H1 (cell line): ENCODE measurements around the gene ZNF443. TPM values are rescaled to one million over a fixed set of nuclear protein-coding genes. Genes with fewer than 3 reads are reported as not detected.

ENCODE experiments used
- CTCF ChIA-PET: fragments of 300-600 bp; sonication (Branson Sonifier 250); formaldehyde crosslinking; loops from one replicate; lab custom pipeline; 2021; ENCODE audit not compliant: partially characterized antibody; lab: Charles Lee
- POLR2A ChIA-PET: fragments of 300-600 bp; sonication (Branson Sonifier 250); formaldehyde crosslinking; loops from one replicate; lab custom pipeline; 2021; ENCODE audit warnings: inconsistent platforms; ENCODE audit not compliant: partially characterized antibody; lab: Charles Lee
- DNase-seq, 2 experiments: peaks; one replicate each; pipeline versions ENCODE4 v3.0.0 to v3.0.0-alpha.2; 2010 to 2022; ENCODE audit warnings: low spot score in 2 of 2, low read depth in 1 of 2, mixed read lengths in 1 of 2
- FAIRE-seq: peaks from 2 replicates; lab custom pipeline; 2011; peaks lifted over from hg19 to GRCh38; lab: Jason Lieb, UNC
- H2AFZ ChIP-seq: 2 replicates; pipeline ENCODE4 v1.8.1; 2012; ENCODE audit warnings: low read length, inconsistent platforms
- H2AK5ac ChIP-seq: 2 replicates; pipeline ENCODE4 v1.6.1; 2013; ENCODE audit warnings: low read depth, low read length
- H2BK120ac ChIP-seq: replicated peaks from 2 replicates; pipeline ENCODE3; 2013; ENCODE audit warnings: low read depth, low read length, inconsistent platforms
- H2BK12ac ChIP-seq: 2 replicates; pipeline ENCODE4 v1.6.1; 2013; ENCODE audit warnings: low read depth, low read length
- H2BK15ac ChIP-seq: 2 replicates; pipeline ENCODE4 v1.6.1; 2013; ENCODE audit warnings: low read length
- H2BK20ac ChIP-seq: 2 replicates; pipeline ENCODE4 v1.6.1; 2013; ENCODE audit warnings: low read length
- H2BK5ac ChIP-seq: 2 replicates; pipeline ENCODE4 v1.6.1; 2013; ENCODE audit warnings: low read depth, low read length
- H3K14ac ChIP-seq: 2 replicates; pipeline ENCODE4 v1.6.1; 2013; ENCODE audit warnings: inconsistent platforms; ENCODE audit not compliant: insufficient read length
- H3K18ac ChIP-seq: 2 replicates; pipeline ENCODE4 v1.6.1; 2013; ENCODE audit warnings: low read length; ENCODE audit errors: extremely low read depth
- H3K23ac ChIP-seq: 2 replicates; pipeline ENCODE4 v1.6.1; 2013; ENCODE audit warnings: inconsistent platforms; ENCODE audit not compliant: insufficient read length
- H3K23me2 ChIP-seq: 2 replicates; pipeline ENCODE4 v1.6.1; 2013; ENCODE audit warnings: low read depth, low read length
- H3K27ac ChIP-seq: 2 replicates; pipeline ENCODE4 v1.6.1; 2011; ENCODE audit warnings: low read depth, low read length, inconsistent platforms
- H3K27me3 ChIP-seq, 4 experiments: replicated peaks in 1 of 4; 1 replicate in 1 of 4; 2 replicates in 3 of 4; pipeline versions ENCODE4 v1.6.1 to v1.8.1; 2011 to 2013; ENCODE audit warnings: low read length in 3 of 4, mild to moderate bottlenecking in 3 of 4, inconsistent platforms in 2 of 4, mixed read lengths in 2 of 4, moderate library complexity in 1 of 4; ENCODE audit not compliant: control insufficient read depth in 3 of 4, insufficient read depth in 3 of 4; ENCODE audit errors: extremely low read depth in 1 of 4
- H3K36me3 ChIP-seq, 4 experiments: 2 replicates each; pipeline versions ENCODE4 v1.6.1 to v1.8.1; 2011 to 2013; ENCODE audit warnings: mild to moderate bottlenecking in 4 of 4, low read length in 3 of 4, moderate library complexity in 2 of 4, control low read depth in 1 of 4, inconsistent platforms in 1 of 4; ENCODE audit not compliant: insufficient read depth in 4 of 4, control insufficient read depth in 2 of 4
- H3K4ac ChIP-seq: replicated peaks from 2 replicates; pipeline ENCODE3; 2013; ENCODE audit warnings: low read length, low read depth, mixed read lengths, inconsistent platforms; ENCODE audit not compliant: insufficient read length
- H3K4me1 ChIP-seq, 4 experiments: replicated peaks in 1 of 4; 1 replicate in 1 of 4; 2 replicates in 3 of 4; pipeline versions ENCODE4 v1.6.1 to v1.8.1; 2011 to 2013; ENCODE audit warnings: low read length in 3 of 4, inconsistent platforms in 2 of 4, mixed read lengths in 1 of 4; ENCODE audit not compliant: insufficient read depth in 4 of 4, control insufficient read depth in 3 of 4
- H3K4me2 ChIP-seq, 2 experiments: 2 replicates each; pipeline versions ENCODE4 v1.6.1 to v1.8.1; 2011 to 2013; ENCODE audit warnings: low read depth in 2 of 2, low read length in 2 of 2, control low read depth in 1 of 2, inconsistent platforms in 1 of 2, mild to moderate bottlenecking in 1 of 2; ENCODE audit not compliant: insufficient read depth in 1 of 2
- H3K4me3 ChIP-seq, 4 experiments: fragments of 200-600, 300-600 bp in 1 of 4; sonication (generic), shearing (Covaris generic), sonication (Bioruptor Twin) in 1 of 4; 2 replicates each; pipeline versions ENCODE4 v1.5.1 to v1.8.1; 2011 to 2016; ENCODE audit warnings: low read length in 4 of 4, low read depth in 3 of 4, control low read depth in 2 of 4, inconsistent platforms in 2 of 4, mild to moderate bottlenecking in 2 of 4, mixed read lengths in 1 of 4, moderate library complexity in 1 of 4; ENCODE audit not compliant: insufficient read depth in 2 of 4; ENCODE audit errors: extremely low read depth in 1 of 4
- H3K56ac ChIP-seq: replicated peaks from 2 replicates; pipeline ENCODE3; 2013; ENCODE audit warnings: low read depth, mild to moderate bottlenecking, mixed read lengths, low read length, inconsistent platforms; ENCODE audit not compliant: insufficient read length
- H3K79me1 ChIP-seq: 2 replicates; pipeline ENCODE4 v1.6.1; 2013; ENCODE audit warnings: low read depth, low read length, control low read depth
- H3K79me2 ChIP-seq, 2 experiments: 2 replicates each; pipeline versions ENCODE4 v1.6.1 to v1.8.1; 2012 to 2013; ENCODE audit warnings: low read length in 2 of 2, mild to moderate bottlenecking in 2 of 2, inconsistent platforms in 1 of 2; ENCODE audit not compliant: insufficient read depth in 2 of 2, control insufficient read depth in 1 of 2
- H3K9ac ChIP-seq, 4 experiments: replicated peaks in 1 of 4; 1 replicate in 1 of 4; 2 replicates in 3 of 4; pipeline versions ENCODE4 v1.6.1 to v1.8.1; 2011 to 2013; ENCODE audit warnings: low read depth in 3 of 4, low read length in 3 of 4, control low read depth in 2 of 4, mild to moderate bottlenecking in 2 of 4, moderate library complexity in 2 of 4, inconsistent platforms in 1 of 4; ENCODE audit errors: extremely low read depth in 1 of 4
- H3K9me3 ChIP-seq, 2 experiments: 2 replicates each; pipeline versions ENCODE4 v1.6.1 to v1.8.1; 2012 to 2013; ENCODE audit warnings: mild to moderate bottlenecking in 2 of 2, moderate library complexity in 2 of 2, control low read depth in 1 of 2, inconsistent platforms in 1 of 2, low read depth in 1 of 2, low read length in 1 of 2, mixed read lengths in 1 of 2; ENCODE audit not compliant: insufficient read depth in 2 of 2
- H4K20me1 ChIP-seq, 2 experiments: replicated peaks in 1 of 2; 2 replicates each; pipeline versions ENCODE3 to v1.8.1; 2011 to 2013; ENCODE audit warnings: inconsistent platforms in 2 of 2, low read length in 2 of 2, mild to moderate bottlenecking in 1 of 2; ENCODE audit not compliant: insufficient read depth in 2 of 2, control insufficient read depth in 1 of 2
- H4K5ac ChIP-seq: 2 replicates; pipeline ENCODE4 v1.6.1; 2013; ENCODE audit warnings: low read length, low read depth, mixed read lengths, inconsistent platforms; ENCODE audit not compliant: insufficient read length
- H4K8ac ChIP-seq: 2 replicates; pipeline ENCODE4 v1.8.0; 2013; ENCODE audit warnings: mild to moderate bottlenecking, moderate library complexity, low read length, inconsistent platforms; ENCODE audit not compliant: insufficient read depth; ENCODE audit errors: extremely low read depth
- H4K91ac ChIP-seq: replicated peaks from 2 replicates; pipeline ENCODE3; 2013; ENCODE audit warnings: low read length, mixed read lengths, inconsistent platforms; ENCODE audit not compliant: insufficient read length
- ASH2L ChIP-seq: fragments of 200-600, 300-600 bp; sonication (generic); IDR thresholded peaks from one replicate; pipeline ENCODE4 v1.7.1; 2017; ENCODE audit warnings: low read length
- ATF3 ChIP-seq: IDR thresholded peaks from 2 replicates; pipeline ENCODE4 v1.6.1; 2011; ENCODE audit warnings: low read depth, mild to moderate bottlenecking, low read length; ENCODE audit not compliant: insufficient read depth
- SIN3A ChIP-seq, 2 experiments: IDR thresholded peaks in 1 of 2; conservative IDR thresholded peaks in 1 of 2; 2 replicates each; pipeline ENCODE4 v1.6.1; 2011 to 2012; ENCODE audit warnings: low read length in 2 of 2, improper control_type of control experiment in 1 of 2, low read depth in 1 of 2, mild to moderate bottlenecking in 1 of 2
- SP1 ChIP-seq: IDR thresholded peaks from 2 replicates; pipeline ENCODE4 v1.6.1; 2011; ENCODE audit warnings: low read depth, low read length
- SRF ChIP-seq: IDR thresholded peaks from 2 replicates; pipeline ENCODE4 v1.6.1; 2011; ENCODE audit warnings: mild to moderate bottlenecking, low read depth, low read length, moderate library complexity
- WGBS, 2 experiments: shearing (Covaris generic) in 1 of 2; methylation state at CpG; one replicate each; pipeline versions ENCODE4 v1.1.6 to v1.1.7; 2013 to 2015; ENCODE audit warnings: low lambda C conversion rate in 2 of 2, mixed read lengths in 2 of 2, inconsistent platforms in 1 of 2, low coverage in 1 of 2, missing lambda C conversion rate in 1 of 2; ENCODE audit not compliant: insufficient replicate concordance in 2 of 2, insufficient coverage in 1 of 2, insufficient read length in 1 of 2; ENCODE audit errors: extremely low coverage in 1 of 2, missing lambda C conversion rate in 1 of 2; 5-methylcytosine and 5-hydroxymethylcytosine counted together
- polyA plus RNA-seq, 7 experiments: library from polyadenylated mRNA; depleted of rRNA in 3 of 7; stranded (reverse) in 5 of 7; unstranded in 2 of 7; fragments of >200 nt in 5 of 7; fragments of 200-250 nt in 2 of 7; gene quantifications; 1 replicate in 5 of 7; 2 replicates in 1 of 7; 4 replicates in 1 of 7; pipeline versions ENCODE4 v1.2.1 to v1.2.3, GENCODE V29; 2011 to 2013; ENCODE audit warnings: missing spikeins in 2 of 7, mixed read lengths in 2 of 7
- total RNA-seq: library from RNA; stranded (reverse); fragmentation: NEBNext Ultra II Directional; extraction: Animal tissue kit (Norgen Biotek cat#: 25700); gene quantifications from 2 replicates; pipeline ENCODE4 v1.2.1, GENCODE V29; 2021

The ZNF443 gene
- total and polyA plus RNA-seq, 2 of the 8 experiments (the other 6 are each of a cell fraction or from before 2014, with no cell fraction given) = 1.4 to 7.8 TPM

- H3K9me3 ChIP-seq = no peaks in the 10 kb centered on the region
- no peaks in the 10 kb centered on the region for H4K20me1 ChIP-seq
- 81% methylated on average over 3 of the region's 4 CpGs; no CpG with 5 or more reads in 1 of the 2 experiments for WGBS, 2 experiments
- H4K91ac ChIP-seq = no peak overlapping the region
- H3K9ac ChIP-seq = no peak overlapping the region
- CTCF ChIA-PET = interaction anchor here (0.6 to 1.9 kb wide), 2 partner anchors 13 to 641 kb away, joined by 5 read pairs; no protein-coding TSS in a partner anchor
- no peak overlapping the region for H2BK20ac ChIP-seq
- H3K4me1 ChIP-seq = 0 out of 7 replicates have a peak, but pooled peaks cover 0 to 1% (median 0%) of the 10 kb centered on the region in 4 experiments
- H3K4ac ChIP-seq = no peak overlapping the region
- H3K79me1 ChIP-seq = peaks cover 3% of the 10 kb centered on the region
- H3K79me2 ChIP-seq = no peaks in the 10 kb centered on the region
- H3K27ac ChIP-seq = no peak overlapping the region
- H3K23ac ChIP-seq = no peak overlapping the region
- no peak overlapping the region for H4K5ac ChIP-seq
- H3K56ac ChIP-seq = no peak overlapping the region
- H2AFZ ChIP-seq = no peak overlapping the region
- H3K23me2 ChIP-seq = peaks cover 7% of the 10 kb centered on the region
- no peak overlapping the region for H2AK5ac ChIP-seq
- no peak overlapping the region for H3K4me2 ChIP-seq
- TF ChIP-seq SP1 (no peak), SRF (no peak), SIN3A (conservative IDR thresholded peaks at IDR 0.05 in 1 of 2, IDR thresholded peaks at IDR 0.05 in 1 of 2; ENCODE audit: low read depth in 1 of 2, low read length in 2 of 2) (no peak), ATF3 (no peak), ASH2L (no peak)
- peaks cover 0 to 3% (median under 1%) of the 10 kb centered on the region in 4 experiments; a peak in 2 of 7 replicates for H3K27me3 ChIP-seq
- H3K18ac ChIP-seq = no peak overlapping the region
- FAIRE-seq (no peak), DNase-seq (no peak)
- no peak overlapping the region for H2BK120ac ChIP-seq
- H3K14ac ChIP-seq = no peak overlapping the region
- H3K36me3 ChIP-seq = no peaks in the 10 kb centered on the region
- H2BK15ac ChIP-seq = no peak overlapping the region
- POLR2A ChIA-PET = interaction anchor here (1.0 to 2.8 kb wide), 4 partner anchors 13 to 188 kb away, joined by 3 to 9 read pairs (median 4); partner anchors contain the start of gene ZNF44
- no peak overlapping the region for H2BK12ac ChIP-seq
- H4K8ac ChIP-seq = no peak overlapping the region
- H2BK5ac ChIP-seq = no peak overlapping the region
- no peak overlapping the region for H3K4me3 ChIP-seq
Observed at GRCh38 chr19:12481781-12482508, 41.1 kb upstream of the ZNF443 start.
